Osteoblast (primary cell): ENCODE measurements around the gene ZSCAN29. TPM values are rescaled to one million over a fixed set of nuclear protein-coding genes. Genes with fewer than 3 reads are reported as not detected.

Experiments used
- DNase-seq: peaks from one replicate; pipeline ENCODE4 v3.0.0; 2011; ENCODE audit warnings: low spot score, mixed read lengths; ENCODE audit not compliant: insufficient read length; ENCODE audit errors: missing footprints
- H2AFZ ChIP-seq: 2 replicates; pipeline ENCODE4 v1.6.0; 2011; ENCODE audit warnings: mild to moderate bottlenecking, low read length
- H3K27ac ChIP-seq: 2 replicates; pipeline ENCODE4 v1.5.1; 2011; ENCODE audit warnings: mild to moderate bottlenecking, low read depth, low read length, moderate library complexity
- H3K27me3 ChIP-seq: 2 replicates; pipeline ENCODE4 v1.6.0; 2012; ENCODE audit warnings: mild to moderate bottlenecking, control low read depth, inconsistent platforms, low read length, moderate library complexity; ENCODE audit not compliant: insufficient read depth
- H3K36me3 ChIP-seq: 2 replicates; pipeline ENCODE4 v1.5.1; 2011; ENCODE audit warnings: mild to moderate bottlenecking, low read length, control low read depth, moderate library complexity; ENCODE audit not compliant: insufficient read depth
- H3K4me1 ChIP-seq: 2 replicates; pipeline ENCODE4 v1.5.1; 2011; ENCODE audit warnings: mild to moderate bottlenecking, low read length, control low read depth, moderate library complexity; ENCODE audit not compliant: insufficient read depth
- H3K4me2 ChIP-seq: 2 replicates; pipeline ENCODE4 v1.6.0; 2011; ENCODE audit warnings: mild to moderate bottlenecking, low read length; ENCODE audit not compliant: insufficient read depth
- H3K4me3 ChIP-seq: fragments of 200-600 bp; sonication (generic); 3 replicates; pipeline ENCODE4 v1.5.1; 2012; ENCODE audit warnings: mild to moderate bottlenecking, low read length, inconsistent platforms; ENCODE audit not compliant: insufficient read depth
- H3K79me2 ChIP-seq: 2 replicates; pipeline ENCODE4 v1.6.0; 2012; ENCODE audit warnings: mild to moderate bottlenecking, low read length, control low read depth, inconsistent platforms; ENCODE audit not compliant: insufficient read depth
- H3K9me3 ChIP-seq: 2 replicates; pipeline ENCODE4 v1.5.1; 2011; ENCODE audit warnings: low read depth, low read length, control low read depth
- H4K20me1 ChIP-seq: 2 replicates; pipeline ENCODE4 v1.6.0; 2012; ENCODE audit warnings: mild to moderate bottlenecking, low read length, control low read depth; ENCODE audit not compliant: insufficient read depth
- CTCF ChIP-seq: IDR thresholded peaks from 2 replicates; pipeline ENCODE4 v1.5.1; 2011; ENCODE audit warnings: mild to moderate bottlenecking, low read depth, low read length, moderate library complexity; ENCODE audit errors: extremely low read depth
- total RNA-seq: library from RNA; depleted of rRNA; stranded (reverse); fragments of >200 nt; gene quantifications from 2 replicates; pipeline ENCODE4 v1.2.3, GENCODE V29; 2012

ZSCAN29 gene
- 29.5 and 33.7 TPM in 2 replicates for total RNA-seq

- Histone ChIP-seq H4K20me1 (peaks cover 10% of the 10 kb centered on the region), H3K27me3 (no peaks in the 10 kb centered on the region), H3K27ac (peak within 1 kb of the TSS; percentile 48), H3K4me1 (peaks cover 17% of the 10 kb centered on the region), H3K4me2 (peak within 1 kb of the TSS; percentile 93), H3K4me3 (peak within 1 kb of the TSS; percentile 96), H3K79me2 (peaks cover 48% of the 10 kb centered on the region), H3K36me3 (peaks cover 12% of the 10 kb centered on the region), H2AFZ (peak within 1 kb of the TSS; percentile 98), H3K9me3 (no peaks in the 10 kb centered on the region)
- TF ChIP-seq CTCF = peak; percentile 9
- DNase-seq = peak; percentile 97
These were observed at the start of gene ZSCAN29, which contains the start of gene TUBGCP4 for GRCh38 chr15:43370975-43371974. Gene ZSCAN29 (minus strand): TSS chr15:43371043. CDS start chr15:43369913, 1,130 bp downstream. Gene TUBGCP4 (plus strand): TSS chr15:43371101. CDS start chr15:43371355, 254 bp downstream.

GRCh38 chr15:43420435-43420834 is 49.6 kb upstream of the ZSCAN29 start:
- Histone ChIP-seq H3K36me3 (peaks cover 69% of the 10 kb centered on the region), H3K4me2 (no peak overlapping the region), H3K9me3 (no peaks in the 10 kb centered on the region), H3K27ac (no peak overlapping the region), H3K4me1 (no peaks in the 10 kb centered on the region), H3K27me3 (no peaks in the 10 kb centered on the region), H4K20me1 (peaks cover 7% of the 10 kb centered on the region), H2AFZ (no peak overlapping the region), H3K4me3 (no peak overlapping the region), H3K79me2 (no peaks in the 10 kb centered on the region)
- no peak for DNase-seq
- TF ChIP-seq CTCF = no peak

- Histone ChIP-seq H3K79me2 (no peaks in the 10 kb centered on the region), H3K4me1 (no peaks in the 10 kb centered on the region), H3K4me2 (no peak overlapping the region), H2AFZ (no peak overlapping the region), H4K20me1 (no peaks in the 10 kb centered on the region), H3K27ac (no peak overlapping the region), H3K9me3 (no peaks in the 10 kb centered on the region), H3K36me3 (peaks cover 71% of the 10 kb centered on the region), H3K4me3 (no peak overlapping the region), H3K27me3 (no peaks in the 10 kb centered on the region)
- no peak for TF ChIP-seq CTCF
- DNase-seq = no peak
These were observed 43.4 kb upstream of the ZSCAN29 start for GRCh38 chr15:43414196-43414595.

GRCh38 chr15:43412096-43412495 is 41.3 kb upstream of the ZSCAN29 start:
- Histone ChIP-seq H3K36me3 (peaks cover 84% of the 10 kb centered on the region), H3K27ac (no peak overlapping the region), H3K79me2 (no peaks in the 10 kb centered on the region), H3K27me3 (no peaks in the 10 kb centered on the region), H3K4me3 (no peak overlapping the region), H2AFZ (no peak overlapping the region), H3K4me2 (no peak overlapping the region), H4K20me1 (no peaks in the 10 kb centered on the region), H3K9me3 (no peaks in the 10 kb centered on the region), H3K4me1 (no peaks in the 10 kb centered on the region)
- no peak for TF ChIP-seq CTCF
- no peak for DNase-seq
